Inflammatory macrophage treated with lipopolysaccharide for 4 hours (primary cell): ENCODE results near the gene ABHD1.

Experiments used
- DNase-seq: peaks from one replicate; pipeline ENCODE4 v3.0.0-alpha.2; 2020

ABHD1 gene

DNA sequence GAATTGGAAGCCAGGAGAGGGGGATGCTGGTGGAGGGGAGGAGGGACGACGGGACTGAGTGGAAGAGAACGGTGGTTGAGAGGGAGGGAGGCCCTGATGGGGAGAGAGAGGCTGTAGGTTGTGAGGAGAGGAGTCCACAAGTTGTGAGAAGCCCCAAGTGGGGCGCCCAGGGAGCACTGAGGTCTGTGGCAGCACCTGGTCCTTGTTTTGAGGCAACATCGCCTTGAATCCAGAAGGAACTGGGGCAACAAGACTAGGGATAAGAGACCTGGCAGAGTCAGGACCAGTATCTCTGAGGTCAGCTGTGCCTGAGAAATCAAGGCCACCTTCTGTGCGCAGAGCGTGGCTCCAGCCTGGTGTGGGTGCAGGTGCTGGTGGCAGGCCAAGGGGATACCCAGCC is 14.5 kb downstream of the ABHD1 start:
- no peak for DNase-seq

DNA sequence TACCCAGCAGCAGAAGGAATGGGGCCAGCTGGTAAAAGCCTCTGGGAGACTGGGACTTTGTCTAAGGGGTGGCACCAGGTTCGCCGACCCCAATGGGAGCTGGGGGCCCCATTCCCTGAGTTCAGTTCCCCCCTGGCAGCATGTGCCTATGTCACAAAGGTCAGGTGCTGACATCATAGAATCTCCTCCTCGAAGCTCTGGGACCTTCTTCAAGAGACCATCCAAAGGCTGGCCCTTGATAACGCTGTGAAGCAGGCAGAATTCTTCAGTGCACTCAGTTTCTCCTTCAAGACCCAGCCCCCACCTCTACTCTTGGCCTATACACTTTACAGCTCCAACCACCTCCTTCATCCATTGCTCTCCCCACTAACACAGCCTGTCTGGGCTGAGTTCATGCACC is 15.7 kb downstream of the ABHD1 start, which contains the start of gene PRR30:
PRR30 (minus strand) TSS at position 101 of the 400 bp plus-strand sequence. CDS start 1,081 bp downstream, outside the sequence.
- no peak for DNase-seq

DNA sequence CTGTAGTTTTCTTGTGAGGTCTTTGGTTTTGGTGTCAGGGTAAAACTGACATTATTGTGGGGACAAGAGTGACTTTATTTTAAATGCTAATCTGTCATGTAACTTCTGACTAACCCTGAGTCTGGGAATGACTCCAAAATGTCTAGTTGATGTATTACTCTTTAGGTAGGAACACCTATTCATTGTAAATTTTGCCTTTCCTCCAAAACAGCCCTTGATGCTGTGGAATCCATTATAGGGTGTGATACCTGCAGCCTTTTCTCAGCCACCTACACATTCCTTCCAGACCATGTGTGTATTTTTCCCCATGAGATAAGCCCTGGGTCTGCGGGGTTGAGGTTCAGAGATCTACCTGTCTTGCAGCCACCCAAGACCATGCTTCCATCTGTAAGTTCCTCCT is 19.7 kb downstream of the ABHD1 start:
- DNase-seq, result no peak

DNA sequence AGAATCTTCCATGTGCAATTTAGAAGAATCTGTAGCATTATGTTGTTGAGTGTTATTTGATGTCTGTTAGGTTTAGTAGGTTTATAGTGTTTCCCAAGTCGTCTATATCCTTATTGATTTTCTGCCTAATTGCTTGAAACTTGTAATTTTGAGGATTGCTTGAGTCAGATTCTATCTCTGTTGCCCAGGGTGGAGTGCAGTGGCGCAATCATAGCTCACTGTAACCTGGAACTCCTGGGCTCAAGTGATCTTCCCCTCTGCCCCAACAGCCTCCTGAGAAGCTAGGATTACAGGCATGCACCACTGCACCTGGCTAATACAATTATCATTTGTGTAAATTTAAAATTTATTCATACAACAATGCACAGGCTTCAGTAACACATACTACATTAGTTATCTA is 22.1 kb downstream of the ABHD1 start:
- DNase-seq, result no peak

DNA sequence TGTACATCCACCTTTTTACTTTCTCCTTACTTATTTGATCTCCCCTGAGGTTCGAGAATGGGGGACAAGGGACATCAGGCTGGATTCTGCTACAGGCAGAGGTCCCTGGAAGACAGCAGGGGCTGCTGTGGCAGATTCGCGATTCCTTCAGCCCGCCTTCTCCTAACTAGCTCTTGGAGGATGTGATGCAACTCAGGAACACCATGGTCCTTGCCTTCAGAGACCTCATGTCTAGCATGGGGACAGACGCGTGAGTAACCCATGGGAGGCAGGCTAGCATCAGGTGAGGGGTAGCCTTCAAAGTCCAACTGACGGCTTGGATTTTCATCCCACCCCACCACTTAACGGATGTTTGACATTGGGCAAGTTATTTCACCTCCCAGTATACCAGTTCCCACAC is 24.3 kb downstream of the ABHD1 start:
- DNase-seq, result no peak

DNA sequence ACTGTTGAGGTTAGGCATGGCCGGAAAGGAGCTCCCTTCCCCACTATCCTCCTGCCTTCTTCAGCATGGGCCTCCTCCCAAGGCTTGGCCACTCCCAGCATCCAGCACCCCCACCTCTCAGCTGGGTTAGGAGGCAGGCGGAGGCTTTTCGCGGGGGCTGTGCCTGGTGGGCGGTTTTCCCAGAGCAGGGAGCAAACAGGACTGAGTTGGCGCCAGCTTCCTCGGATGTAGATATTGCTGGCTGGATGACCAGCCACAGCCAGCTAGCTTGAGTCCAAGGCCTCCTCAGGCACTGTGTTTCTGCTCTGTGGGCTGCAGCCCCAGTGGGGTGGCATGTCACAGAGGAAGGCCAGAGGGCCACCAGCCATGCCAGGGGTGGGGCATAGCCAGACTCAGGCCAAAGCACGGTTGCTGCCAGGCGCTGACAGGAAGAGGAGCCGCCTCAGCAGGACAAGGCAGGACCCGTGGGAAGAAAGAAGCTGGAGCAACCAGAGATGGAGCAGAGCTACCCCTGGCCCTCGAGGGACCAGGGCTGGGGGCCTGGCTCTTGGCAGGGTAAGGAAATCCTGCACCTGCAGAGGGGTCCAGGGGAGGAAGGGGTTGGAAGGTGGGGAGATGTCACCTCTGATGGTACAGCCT is 25.3 kb downstream of the ABHD1 start, which contains the start of gene TCF23:
TCF23 (plus strand) TSS at position 204 of the 639 bp plus-strand sequence; CDS start at position 334, 130 bp downstream.
- DNase-seq, result no peak

DNA sequence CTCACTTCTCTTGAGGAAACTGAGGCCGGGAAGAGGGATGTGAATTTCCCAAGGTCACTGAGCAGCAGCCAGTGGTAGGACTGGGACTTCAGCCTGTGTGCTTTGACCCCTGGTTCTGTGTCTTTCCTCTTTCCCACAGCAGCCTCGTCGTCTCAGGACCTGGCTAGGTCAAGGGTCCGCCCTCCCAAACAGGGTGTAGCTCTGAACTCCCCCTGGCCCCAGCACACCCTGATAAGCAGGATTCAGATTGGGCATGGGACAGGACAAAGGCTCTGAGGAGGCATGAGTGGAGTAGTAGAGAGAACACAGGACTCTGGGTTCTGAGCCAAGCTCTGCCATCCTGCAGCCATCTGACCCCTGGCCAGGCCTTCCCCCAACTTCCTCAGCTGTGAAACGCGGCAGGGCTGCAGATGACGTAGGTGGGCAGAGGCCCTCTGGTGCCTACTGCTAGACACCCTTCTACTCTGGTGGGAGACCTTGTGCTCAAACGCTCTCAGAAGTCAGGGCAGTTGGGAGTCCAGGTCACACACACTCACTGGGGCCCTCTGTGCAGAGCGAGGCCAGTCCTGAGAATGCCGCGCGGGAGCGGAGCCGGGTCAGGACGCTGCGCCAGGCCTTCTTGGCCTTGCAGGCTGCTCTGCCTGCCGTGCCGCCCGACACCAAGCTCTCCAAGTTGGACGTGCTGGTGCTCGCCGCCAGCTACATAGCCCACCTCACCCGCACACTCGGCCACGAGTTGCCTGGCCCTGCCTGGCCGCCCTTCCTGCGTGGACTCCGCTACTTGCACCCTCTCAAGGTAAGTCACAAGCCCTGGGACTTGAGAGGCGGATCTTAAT is 26.2 kb downstream of the ABHD1 start:
- DNase-seq, result no peak

DNA sequence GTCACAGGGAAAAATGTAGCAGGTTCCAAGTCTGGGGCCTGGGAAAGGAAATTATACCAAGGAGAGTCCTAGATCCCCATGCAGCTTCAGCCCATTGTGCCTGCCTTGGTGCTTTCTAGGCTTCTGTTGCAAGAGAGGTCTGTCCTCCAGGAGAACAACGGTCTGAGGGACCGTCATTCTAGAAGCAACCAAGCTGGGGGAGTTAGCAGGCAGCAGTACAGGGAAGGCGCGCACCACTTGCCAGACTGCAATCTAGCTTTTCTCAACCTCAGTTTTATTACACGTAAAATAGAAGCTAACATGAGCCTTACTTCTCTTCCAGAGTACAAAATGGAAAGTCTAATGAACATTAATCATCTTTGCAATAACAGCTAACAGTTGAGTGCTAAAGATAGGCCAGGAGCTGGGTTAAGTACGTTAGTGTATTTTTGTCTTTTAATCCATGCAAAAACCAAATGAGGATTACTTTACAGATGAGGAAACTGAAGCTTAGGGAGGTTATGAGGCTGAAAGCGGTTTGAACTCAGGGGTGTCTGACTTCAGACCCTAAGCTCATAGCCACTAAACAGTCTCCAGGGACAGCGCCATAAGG is 27.1 kb downstream of the ABHD1 start:
- DNase-seq, result no peak

DNA sequence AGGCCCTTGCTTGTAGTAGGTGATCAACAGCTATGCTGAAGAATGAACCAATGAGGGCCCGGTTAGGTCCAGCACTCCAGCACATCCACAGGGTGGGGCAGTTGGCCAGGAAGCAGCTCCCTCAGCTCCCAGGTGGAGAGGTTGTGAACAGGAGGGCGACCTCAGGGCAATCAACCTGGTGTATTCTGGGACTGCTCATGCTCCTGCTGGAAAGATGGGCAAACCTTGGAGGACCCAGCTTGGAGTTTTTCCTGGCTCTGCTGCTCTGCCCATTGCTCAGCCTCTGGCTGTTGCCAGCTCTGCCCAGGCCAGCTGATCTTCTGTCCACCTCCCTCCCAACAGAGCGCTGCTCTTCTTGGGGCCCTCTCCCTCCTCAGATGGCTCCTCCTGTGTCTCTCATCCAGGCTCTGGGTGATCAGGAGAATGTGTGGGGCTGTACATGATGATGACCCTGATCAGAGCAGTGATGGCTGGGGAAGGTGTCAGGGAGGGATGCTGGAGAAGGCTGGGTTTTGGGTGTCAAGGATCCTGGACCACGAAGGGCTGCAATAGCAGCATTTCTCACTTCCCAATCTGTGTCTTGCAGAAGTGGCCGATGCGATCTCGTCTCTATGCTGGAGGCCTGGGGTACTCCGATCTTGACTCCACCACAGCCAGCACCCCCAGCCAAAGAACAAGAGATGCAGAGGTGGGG is 28.6 kb downstream of the ABHD1 start:
- no peak for DNase-seq

DNA sequence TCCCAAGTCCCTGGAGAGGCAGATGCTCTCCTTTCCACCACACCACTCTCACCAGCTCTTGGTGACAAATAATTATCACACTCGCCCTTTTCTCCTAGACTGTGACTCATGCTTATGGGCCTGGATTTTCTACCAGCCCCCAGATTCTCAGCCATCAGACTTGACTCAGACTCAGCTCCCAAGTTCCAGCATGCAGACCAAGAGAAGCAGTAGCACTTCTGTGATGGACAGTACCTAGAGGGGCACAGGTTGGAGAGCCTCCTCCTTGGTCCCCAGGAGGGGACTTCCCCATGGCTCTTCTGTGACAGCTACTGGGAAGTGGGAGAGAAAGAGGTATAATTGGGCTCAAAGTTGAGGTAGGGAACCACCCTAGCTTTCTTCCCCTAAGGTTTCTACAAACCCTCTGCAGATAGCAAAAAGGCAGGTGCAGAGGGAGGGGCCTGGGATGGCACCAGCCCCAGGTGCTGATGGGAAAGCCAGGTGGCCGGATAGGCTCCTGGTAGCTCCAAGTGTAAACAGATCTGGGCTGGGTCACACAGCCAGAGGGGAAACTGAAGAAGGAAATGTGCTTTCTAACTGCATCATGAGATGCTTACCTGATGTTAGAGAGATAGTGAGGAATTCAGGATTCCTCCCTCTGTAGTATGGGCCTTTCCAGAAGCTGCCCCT is 29.3 kb downstream of the ABHD1 start:
- DNase-seq, result no peak

DNA sequence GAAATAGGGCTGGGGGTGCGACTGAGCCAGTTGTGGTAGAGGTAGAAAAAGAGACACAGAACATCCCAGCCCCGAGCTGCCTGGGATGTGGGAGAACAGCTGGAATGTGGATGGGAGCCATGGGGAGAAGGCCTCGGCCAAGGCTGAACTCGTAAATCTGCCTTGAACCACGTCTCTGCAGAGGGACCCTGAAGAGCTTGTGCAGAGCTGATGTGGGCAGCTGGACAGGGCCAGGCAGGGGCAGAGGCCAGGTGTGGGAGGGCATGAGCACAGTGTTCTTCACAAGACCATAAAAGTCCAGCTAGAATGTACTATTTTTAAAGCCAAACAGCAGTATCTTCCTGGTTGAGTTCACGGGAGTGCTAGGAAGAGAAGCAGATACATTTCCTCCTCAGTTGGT is 30.9 kb downstream of the ABHD1 start:
- DNase-seq, result no peak

DNA sequence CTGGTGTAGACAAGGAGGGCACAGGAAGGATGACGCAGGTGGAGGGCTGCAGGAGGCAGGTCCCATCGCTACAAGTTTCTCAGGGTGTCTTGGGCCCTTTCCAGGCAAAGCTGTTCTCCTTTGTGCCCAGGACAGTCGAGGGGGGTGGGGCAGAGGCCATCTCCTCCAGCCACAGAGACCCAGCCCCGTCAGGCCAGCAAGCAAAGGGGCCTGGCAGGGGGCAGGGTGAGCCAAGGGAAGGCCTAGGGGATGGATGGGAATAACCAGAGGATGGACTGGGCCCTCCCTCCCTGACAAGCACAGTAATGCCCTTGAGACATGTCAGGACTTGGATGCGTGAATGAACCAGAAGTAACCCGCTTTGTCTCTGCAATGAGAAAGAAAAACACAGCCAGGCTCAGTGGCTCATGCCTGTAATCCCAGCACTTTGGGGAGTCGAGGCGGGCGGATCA is 31.5 kb downstream of the ABHD1 start:
- DNase-seq, result no peak

DNA sequence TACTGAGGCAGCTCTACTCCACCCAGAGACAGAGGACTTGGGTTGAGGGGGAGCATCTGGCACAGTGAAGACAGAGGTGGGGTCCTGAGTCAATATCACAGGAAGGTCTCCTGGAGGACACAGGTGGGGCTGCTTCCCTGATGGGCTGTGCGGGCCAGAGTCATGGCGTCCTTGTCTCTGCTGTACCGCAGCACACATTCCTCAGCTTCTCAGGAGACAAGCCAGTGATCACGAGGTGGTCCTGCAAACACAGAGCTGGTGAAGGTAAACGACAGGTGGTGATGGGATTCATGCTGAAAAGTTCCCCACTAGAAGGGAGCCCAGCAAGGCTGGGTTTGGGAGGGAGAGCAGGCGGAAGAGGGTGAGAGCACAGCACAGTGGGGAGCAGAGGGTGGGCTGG is 34.9 kb downstream of the ABHD1 start:
- DNase-seq, result no peak

DNA sequence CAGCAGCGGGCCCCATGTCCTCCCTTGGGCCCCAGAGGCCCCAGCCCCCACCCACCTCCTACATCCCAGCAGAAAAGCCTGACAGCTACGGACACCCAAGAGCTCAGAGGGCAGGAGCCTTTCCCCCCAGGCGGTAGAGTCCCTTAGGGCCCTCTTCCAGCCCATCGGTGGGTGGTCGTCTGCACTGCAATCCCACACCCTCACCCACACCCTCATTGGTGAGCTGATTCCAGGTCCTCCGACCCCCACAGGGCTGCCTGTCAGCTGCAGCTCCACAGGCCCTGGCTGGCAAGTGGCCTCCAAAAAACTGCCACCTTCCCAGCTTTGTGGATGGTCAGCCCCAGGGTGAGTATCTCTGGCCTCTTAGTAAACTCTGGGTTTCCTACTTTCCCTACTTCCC is 35.7 kb downstream of the ABHD1 start:
- DNase-seq, result no peak

DNA sequence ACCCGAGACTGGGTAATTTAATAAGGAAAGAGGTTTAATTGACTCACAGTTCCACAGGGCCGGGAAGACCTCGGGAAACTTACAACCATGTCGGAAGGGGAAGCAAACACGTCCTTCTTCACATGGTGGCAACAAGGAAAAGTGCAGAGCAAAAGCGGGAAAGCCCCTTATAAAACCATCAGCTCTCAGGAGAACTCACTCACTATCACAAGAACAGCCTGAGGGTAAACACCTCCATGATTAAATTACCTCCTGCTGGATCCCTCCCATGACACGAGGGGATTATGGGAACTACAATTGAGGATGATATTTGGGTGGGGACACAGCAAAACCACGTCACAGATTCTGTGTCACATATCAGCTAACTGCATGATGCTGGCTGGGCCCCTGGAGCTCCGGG is 36.6 kb downstream of the ABHD1 start:
- no peak for DNase-seq

DNA sequence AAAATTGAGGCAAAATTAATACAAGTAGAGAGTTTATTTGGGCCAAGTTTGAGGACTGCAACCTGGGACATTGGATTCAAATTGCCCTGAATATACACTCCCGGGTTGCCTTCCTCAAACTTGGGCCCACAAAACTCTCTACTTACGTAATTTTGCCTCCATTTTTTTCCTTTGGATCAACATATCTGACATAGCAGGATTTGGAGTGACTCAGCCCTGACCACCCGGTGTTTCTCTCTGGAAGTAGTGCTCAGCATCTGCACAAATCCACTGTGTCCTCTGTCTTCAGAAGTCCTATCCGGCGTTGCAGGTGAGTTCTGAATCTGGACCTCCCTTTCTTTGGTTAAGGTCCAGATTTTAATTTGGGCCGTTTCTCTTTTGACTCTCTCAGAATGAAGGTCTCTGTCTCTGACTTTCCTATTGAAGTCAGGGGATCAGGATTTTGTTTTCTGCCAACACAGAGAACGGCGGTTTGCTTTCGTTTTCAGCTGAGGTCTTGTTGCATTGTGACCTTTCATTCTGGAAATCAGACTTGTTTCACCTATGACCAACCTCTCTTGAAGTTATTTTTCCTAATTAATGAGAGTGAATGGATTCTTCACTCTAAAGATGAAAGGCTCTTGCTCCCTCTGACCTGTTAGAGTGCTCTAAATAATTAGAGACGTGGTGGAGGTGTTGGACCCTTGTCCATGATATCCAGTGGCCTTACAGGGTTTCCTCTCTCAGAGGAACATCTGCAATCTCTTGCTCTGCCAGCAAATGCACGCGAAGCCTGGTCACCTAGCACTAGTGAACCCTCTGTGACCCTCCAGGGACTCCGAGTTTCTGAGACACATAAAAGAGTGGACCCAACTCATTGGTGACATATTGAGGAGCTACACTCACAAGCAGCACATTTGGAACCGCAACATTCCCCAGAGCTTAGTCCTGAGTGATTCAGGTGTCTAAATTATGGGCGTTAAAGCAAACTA is 38.8 kb downstream of the ABHD1 start:
- no peak for DNase-seq

DNA sequence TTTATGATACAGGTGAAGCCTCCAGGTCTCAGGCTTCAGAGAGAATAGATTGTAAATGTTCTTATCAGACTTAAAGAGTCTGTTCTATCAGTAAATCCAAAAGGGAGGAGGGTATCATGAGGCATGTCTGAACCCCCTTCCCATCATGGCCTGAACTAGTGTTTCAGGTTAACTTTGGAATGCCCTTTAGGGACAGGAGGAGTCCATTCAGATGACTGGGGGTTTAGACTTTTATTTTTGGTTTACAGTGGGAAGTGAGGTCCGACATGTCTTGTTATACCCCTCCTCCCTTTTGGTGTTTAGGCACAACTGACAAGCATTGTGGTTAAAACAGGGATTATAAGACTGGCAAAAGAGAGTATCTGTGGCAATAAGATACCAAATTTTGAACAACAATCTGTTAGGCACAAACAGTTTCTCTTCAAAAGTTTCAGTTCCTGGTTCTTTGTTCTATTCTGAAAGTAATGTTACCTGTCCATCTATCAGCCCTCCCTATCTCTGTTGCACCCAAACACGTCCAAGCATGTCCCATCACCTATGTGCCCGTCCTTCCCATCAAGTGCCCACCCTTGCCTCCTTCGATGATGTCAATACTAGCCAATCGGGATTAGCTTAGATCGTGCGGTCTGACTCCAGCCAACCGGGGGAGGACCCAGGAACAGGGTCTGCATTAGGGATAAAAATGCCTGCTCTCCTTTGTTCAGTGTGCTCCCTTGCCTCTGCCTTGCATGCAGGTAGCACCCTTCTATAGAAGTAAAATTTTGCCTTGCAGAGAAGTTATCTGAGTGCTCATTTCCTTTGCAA is 41.5 kb downstream of the ABHD1 start:
- no peak for DNase-seq

DNA sequence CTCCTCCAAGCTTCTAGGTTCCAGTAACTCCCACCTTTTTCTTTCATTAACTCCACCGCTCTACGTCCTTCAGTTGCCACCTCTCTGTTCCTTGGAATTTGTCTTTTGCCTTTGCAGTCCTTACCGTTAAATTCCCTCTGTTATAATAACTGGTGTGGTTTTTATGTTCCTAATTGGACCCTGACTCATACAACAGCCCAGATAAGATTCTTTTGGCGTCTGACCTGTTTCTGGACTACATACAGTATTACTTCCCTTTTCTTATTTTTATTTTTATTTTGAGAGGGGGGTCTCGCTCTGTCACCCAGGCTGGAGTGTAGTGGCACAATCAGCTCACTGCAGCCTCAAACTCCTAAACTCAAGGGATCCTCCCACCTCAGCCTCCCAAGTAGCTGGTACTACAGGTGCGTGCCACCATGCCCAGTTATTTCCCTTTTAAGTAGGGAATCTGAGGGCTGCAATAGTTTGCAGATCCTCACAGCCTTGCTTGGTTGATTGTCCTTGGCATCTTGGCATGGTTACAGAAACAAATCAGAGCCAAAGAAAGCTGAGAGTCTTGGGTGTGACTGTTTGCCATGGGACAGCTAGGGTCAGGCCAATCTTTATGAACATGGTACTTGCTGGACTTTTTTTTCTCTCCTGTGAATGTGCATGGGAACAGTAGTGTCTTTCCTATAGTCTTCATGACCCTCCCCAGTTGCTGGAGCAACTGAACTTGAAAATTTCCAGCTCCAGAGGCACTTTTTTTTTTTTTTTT is 47.1 kb downstream of the ABHD1 start:
- DNase-seq, result no peak

DNA sequence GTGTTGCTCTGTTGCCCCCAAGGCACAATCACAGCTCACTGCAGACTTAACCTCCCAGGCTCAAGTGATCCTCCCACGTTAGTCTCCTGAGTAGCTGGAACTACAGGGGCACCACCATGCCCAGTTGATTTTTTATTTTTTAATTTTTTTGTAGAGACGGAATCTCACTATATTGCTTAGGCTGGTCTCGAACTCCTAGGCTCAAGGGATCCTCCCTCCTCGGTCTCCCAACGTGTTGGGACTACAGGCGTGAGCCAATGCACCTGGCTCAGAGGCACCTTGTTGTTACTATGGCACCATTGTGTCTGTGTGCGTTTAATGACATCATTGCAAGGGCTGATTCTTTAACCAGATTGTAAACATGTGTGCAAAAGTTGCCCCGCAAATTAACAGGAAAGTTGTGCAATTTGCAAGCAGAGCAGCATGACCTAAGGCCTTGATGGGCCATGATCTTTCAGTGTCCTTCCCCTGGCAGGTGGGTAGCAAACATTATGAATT is 47.8 kb downstream of the ABHD1 start:
- DNase-seq, result no peak

DNA sequence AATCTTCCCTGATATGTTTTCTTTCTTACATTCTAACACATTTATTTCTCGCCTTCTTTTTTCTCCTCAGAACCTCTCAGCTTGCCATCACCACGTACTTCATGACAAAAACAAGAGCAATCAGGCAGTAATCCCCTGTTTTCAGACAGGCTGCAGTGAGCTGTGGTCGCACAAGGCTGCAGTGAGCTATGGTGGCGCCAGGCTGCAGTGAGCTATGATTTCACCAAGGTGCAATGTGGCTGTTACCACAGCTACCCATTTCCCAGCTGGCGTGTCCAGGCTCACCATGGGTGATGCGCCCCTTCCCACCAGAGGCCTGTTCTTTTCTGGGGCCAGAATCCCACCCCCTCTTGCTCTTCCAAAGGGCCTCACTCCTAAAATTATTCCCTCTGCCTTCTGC is 51.0 kb downstream of the ABHD1 start:
- no peak for DNase-seq
